Measurements from ENCODE around the gene SLAMF9.

- TF ChIP-seq EZH2 (IDR thresholded peaks at IDR 0.05; ENCODE audit: low read depth) = no peak
- no peak for TF ChIP-seq CTCF (conservative IDR thresholded peaks at IDR 0.05)
Measured at GRCh38 chr1:160001440-160001839, 47.4 kb upstream of the SLAMF9 start.
